HG02571 (cell line): ENCODE results near the gene CDO1.
A peak's percentile ranks its signal among the peaks of the same experiment; 100 is the strongest.

ENCODE experiments used
- ATAC-seq: cut with Tn5 transposase; IDR thresholded peaks from one replicate; pipeline ENCODE4 v1.9.1; 2021; ENCODE audit warnings: mild to moderate bottlenecking, moderate library complexity; ENCODE audit not compliant: unreplicated experiment

Gene CDO1

DNA sequence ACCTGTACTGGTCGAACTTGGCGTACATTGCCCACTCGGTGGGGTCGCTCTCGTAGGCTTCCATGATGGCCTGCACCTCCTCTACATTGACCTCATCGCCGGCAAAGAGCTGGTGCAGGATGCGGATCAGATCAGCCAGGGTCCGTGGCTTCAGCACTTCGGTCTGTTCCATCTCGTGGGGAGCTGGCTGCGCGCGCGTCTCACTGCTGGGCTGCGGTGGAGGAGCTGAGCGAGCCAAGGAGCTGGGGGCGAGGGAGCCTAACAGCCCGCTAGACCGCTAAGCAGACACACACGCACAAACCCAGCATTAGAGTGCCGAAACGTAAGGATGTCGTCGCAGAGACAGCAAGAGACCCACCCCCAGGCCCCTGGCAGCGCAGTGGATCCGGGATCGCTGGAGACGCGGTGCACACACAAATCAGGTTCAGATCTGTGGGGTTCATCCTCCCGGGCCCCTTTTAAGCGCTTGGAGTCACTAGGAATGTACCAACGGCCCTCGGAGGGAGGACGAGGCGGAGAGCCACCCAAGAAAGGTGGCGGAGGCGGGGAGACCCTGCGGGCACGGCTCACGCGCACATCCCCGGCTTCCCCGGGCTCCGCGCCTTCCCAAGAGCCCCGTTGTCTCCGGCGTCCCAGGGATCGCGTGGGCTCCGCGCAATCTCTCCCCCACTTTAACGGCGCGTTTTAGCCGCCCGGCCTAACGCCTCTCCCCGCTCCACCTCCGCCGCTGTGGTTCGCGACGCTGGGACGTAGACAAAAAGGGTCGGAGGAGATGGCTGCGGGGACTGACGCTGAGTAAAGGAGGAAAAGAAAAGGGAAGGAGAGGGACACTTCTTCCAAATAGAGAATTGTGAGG, at the start of gene CDO1:
TSS of gene CDO1 (minus strand) at position 434 of the 856 bp plus-strand sequence. CDS start at position 172, 262 bp downstream.
- ATAC-seq, result no peak

DNA sequence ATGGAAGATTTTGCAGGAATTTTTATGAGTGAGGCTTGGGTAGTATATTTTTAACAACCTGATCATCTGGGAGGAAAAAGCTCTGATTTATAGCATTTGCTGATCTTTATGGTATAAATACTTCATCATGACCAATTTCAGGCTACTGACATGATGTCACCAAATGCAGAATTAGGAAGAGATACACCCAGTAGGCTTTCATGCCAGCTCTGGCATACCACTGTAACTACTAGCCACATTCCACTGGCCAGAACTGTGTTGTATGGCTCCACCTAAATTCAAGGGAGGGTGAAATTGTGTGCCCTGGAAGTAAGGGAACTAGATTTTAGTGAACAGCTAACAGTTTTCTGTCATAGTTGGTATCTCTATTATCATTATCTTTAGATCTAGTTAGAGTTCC, 42.9 kb upstream of the CDO1 start:
- ATAC-seq, result no peak

GRCh38 chr5:115858396-115858795, 41.9 kb upstream of the CDO1 start:
- no peak for ATAC-seq

GRCh38 chr5:115857626-115858349, 41.3 kb upstream of the CDO1 start:
- ATAC-seq, result no peak

- ATAC-seq, result no peak
Observed at GRCh38 chr5:115857057-115857479, 40.6 kb upstream of the CDO1 start.

DNA sequence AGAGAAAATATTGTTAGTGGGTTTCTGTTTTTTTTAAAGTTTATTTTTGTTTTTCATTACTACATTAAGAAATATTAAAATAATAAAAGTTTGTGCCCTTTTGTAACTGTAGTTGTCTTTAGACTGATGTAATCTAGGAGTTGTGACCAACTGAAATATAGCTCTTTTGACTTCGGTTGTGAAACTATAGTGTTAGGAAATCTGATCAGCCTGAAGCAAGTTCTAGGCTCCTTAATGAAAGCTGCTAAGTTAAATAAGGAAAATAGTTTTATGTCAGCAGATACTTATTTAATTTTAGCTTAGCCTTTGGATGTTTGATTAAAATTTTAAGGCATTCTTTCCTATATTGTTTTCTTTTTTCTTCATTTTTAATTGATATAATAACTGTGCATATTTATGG, 39.5 kb upstream of the CDO1 start:
- ATAC-seq, result no peak

- no peak for ATAC-seq
Observed at GRCh38 chr5:115854139-115854538, 37.7 kb upstream of the CDO1 start.

DNA sequence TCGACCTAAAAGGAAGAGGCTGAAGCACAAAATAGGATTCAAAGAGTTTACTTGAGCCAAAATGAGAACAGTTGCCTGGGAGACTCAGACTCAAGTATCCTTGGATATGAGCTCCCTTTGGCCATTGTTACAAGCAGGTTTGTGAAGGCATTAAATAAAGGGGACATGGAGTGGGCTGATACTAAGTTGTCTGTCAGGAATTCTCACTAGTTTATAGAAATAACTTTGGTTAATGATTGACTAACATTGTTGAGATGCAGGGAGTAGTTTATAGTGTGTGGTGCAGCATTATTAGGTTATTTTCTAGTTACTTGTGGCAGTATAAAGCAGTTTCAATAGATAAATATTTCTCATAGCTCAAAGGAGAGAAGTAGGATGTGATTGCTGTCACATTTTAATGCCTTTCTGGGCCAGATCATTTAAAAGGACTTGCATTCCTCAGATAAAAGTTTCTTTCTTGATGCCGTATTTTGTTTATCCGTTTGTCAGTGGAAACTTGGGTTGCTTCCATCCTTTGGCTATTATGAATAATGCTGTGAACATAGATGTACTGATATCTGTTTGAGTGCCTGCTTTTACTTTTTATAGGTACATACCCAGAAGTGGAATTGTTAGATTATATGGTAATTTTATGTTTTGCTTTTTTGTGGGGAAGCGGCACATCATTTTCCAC, 34.4 kb upstream of the CDO1 start:
- no peak for ATAC-seq

DNA sequence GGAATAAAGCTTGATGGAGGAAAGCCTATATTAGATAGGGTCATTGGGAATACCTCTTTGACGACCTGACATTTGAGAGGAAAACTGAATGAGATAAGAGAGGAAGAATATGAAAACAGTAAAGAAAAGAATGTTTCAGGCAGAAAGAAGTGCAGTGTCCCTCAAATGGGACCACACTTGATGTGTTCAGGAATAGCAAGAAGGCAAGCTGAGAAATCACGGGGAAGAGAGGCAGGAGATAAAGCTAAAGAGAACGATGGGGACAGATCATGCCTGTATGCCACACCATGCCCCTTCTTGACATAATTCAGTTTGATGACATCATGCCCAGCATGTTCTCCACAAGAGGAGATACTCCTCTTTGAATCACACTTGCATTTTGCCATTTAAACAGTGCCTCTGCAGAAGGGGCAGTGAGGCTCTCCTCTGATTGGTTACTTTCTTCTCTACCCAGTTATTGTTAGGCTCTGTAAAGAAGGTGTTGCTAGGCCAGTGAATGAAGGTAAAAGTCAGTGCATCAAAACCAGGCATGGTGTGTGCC, 32.9 kb upstream of the CDO1 start:
- ATAC-seq, result no peak

GRCh38 chr5:115847290-115847689, 30.8 kb upstream of the CDO1 start:
- ATAC-seq, result no peak

GRCh38 chr5:115844321-115844817, 27.9 kb upstream of the CDO1 start:
- no peak for ATAC-seq

GRCh38 chr5:115843444-115844130, 27.1 kb upstream of the CDO1 start:
- ATAC-seq, result no peak

- no peak for ATAC-seq
Observed at GRCh38 chr5:115842952-115843351, 26.5 kb upstream of the CDO1 start.

- ATAC-seq, result peak; percentile 33
Observed at GRCh38 chr5:115842089-115842935, 25.9 kb upstream of the CDO1 start.

DNA sequence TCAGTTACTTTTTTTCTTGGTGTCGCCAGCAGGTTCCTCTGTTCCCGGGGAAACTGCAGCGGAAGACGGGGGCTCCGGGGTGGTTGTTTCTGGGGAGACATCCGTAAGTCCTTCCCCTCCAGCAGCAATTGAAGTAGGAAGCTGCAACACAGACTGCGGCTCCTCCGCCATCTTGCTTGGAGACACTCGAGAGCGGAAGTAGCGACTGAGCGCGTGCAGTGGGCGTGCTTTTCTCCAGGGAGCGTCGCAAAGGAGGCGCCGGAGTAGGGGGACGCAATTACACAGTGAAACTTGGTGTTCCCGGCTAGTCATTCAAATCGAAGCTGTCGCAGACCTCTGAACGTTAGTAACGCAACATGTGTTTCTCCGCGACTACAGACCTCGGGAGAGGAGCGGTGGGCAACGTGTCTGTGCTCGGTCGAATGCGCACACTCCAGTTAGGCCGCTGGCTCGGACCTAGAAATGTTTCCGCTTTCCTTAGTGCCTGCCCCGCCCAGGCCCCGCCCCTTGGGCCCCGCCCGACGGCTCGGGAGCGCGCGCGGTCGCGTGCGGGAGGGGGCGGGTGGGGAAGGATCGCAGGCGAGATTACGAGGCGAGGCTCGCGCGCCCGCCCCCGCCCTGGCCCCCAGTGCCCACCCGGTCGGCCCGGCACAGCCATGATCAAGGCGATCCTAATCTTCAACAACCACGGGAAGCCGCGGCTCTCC, 25.1 kb upstream of the CDO1 start, which contains the start of the genes AP3S1 and ATG12:
TSS of gene AP3S1 (plus strand) at position 554 of the 707 bp plus-strand sequence. CDS start at position 657, 103 bp downstream.
TSS of gene ATG12 (minus strand) at position 184 of the 707 bp plus-strand sequence. CDS start at position 171, 13 bp downstream.
- peak; percentile 85 for ATAC-seq

DNA sequence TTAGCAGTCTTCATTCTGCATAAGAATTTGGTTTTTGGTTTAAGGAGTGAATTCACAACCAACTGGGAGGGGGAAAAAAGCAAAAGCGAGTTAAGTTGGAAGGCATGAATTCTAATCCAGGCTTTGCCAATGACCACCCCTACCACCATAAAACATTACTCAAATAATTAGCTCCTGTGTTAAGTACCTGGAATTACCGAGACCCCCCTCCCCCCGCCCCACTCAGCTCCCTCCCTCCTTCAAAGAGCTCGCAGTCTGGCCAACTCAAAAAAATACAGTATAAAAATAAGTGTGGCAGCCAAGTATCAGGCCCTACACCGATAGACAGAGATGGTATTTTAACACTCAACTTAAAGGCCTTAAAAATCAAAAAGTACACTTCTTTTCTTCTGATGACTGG, 24.4 kb upstream of the CDO1 start:
- no peak for ATAC-seq

DNA sequence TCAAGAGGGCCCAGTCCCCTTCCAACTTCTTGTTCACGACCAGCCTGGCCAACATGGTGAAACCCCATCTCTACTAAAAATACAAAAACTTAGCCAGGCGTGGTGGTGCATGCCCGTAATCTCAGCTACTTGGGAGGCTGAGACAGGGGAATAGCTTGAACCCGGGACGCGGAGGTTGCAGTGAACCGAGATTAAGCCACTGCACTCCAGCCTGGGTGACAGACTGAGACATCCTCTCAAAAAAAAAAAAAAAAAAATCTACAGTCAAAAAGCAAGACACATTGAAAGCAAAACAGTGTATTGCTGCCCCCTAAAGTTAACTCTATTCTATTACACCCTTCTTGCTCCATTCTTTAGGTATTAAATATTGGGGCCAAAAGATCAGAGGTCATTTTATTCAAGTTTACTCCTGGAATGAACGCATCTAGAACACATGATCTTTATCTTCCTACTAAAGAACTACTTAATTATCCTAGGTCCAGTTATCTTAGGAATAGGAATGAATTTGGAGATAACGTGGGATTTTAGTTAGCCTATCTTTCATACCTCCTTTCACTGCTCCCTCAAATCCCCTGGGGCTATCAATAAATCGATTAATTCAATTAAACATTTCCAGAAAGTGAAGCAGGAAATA, 22.5 kb upstream of the CDO1 start:
- ATAC-seq, result no peak

GRCh38 chr5:115835481-115835880, 19.0 kb upstream of the CDO1 start:
- no peak for ATAC-seq
